Smooth muscle cell (in vitro differentiated cells): ENCODE data around the gene CDC5L. TPM values are rescaled to one million over a fixed set of nuclear protein-coding genes. Genes with fewer than 3 reads are reported as not detected.

Experiments used
- DNase-seq: peaks from one replicate; lab custom pipeline; 2025; ENCODE audit not compliant: unreplicated experiment; lab: John Stamatoyannopoulos, UW
- H2AFZ ChIP-seq: fragments of 200-600 bp; sonication (generic); 2 replicates; pipeline ENCODE4 v1.6.0; 2016; ENCODE audit warnings: antibody characterized with exemption, low read depth, mild to moderate bottlenecking
- H3F3A ChIP-seq: fragments of 200-600 bp; sonication (generic); 2 replicates; pipeline ENCODE4 v1.6.0; 2017; ENCODE audit warnings: antibody characterized with exemption, low read depth
- H3K27ac ChIP-seq: fragments of 200-600 bp; sonication (generic); 2 replicates; pipeline ENCODE4 v1.5.1; 2016; ENCODE audit warnings: low read depth, mild to moderate bottlenecking
- H3K27me3 ChIP-seq: fragments of 200-600 bp; sonication (generic); 2 replicates; pipeline ENCODE4 v1.6.1; 2016; ENCODE audit warnings: low read depth, mild to moderate bottlenecking
- H3K36me3 ChIP-seq: fragments of 200-600 bp; sonication (generic); 2 replicates; pipeline ENCODE4 v1.5.1; 2016; ENCODE audit warnings: low read depth
- H3K4me1 ChIP-seq: fragments of 200-600 bp; sonication (generic); 2 replicates; pipeline ENCODE4 v1.5.1; 2016; ENCODE audit warnings: low read depth
- H3K4me2 ChIP-seq: fragments of 200-600 bp; sonication (generic); 2 replicates; pipeline ENCODE4 v1.6.0; 2016; ENCODE audit warnings: mild to moderate bottlenecking
- H3K4me3 ChIP-seq: fragments of 200-600 bp; sonication (generic); 2 replicates; pipeline ENCODE4 v1.5.1; 2016; ENCODE audit warnings: mild to moderate bottlenecking
- H3K79me2 ChIP-seq: fragments of 200-600 bp; sonication (generic); 2 replicates; pipeline ENCODE4 v1.6.0; 2016; ENCODE audit warnings: low read depth, mild to moderate bottlenecking
- H3K9ac ChIP-seq: fragments of 200-600 bp; sonication (generic); 2 replicates; pipeline ENCODE4 v1.6.0; 2016; ENCODE audit warnings: low read depth
- H3K9me3 ChIP-seq: fragments of 200-600 bp; sonication (generic); replicated peaks from 2 replicates; pipeline ENCODE4 v1.5.1; 2016; ENCODE audit warnings: low read depth
- H4K20me1 ChIP-seq: fragments of 200-600 bp; sonication (generic); 2 replicates; pipeline ENCODE4 v1.6.0; 2016; ENCODE audit warnings: low read depth
- WGBS: methylation state at CpG from one replicate; pipeline ENCODE4 v1.1.7; 2016; ENCODE audit warnings: low lambda C conversion rate; 5-methylcytosine and 5-hydroxymethylcytosine counted together
- polyA plus RNA-seq: library from polyadenylated mRNA; unstranded; fragments of >200 nt; fragmentation: Nextera tagmentation; extraction: Ambion mirVana; gene quantifications from 2 replicates; pipeline ENCODE4 v1.2.1, GENCODE V29; 2016
- total RNA-seq: library from RNA; depleted of rRNA; stranded (reverse); fragments of >200 nt; gene quantifications from 2 replicates; pipeline ENCODE4 v1.2.3, GENCODE V29; 2014
- TF ChIP-seq, protein P1 (sequence below): fragments of 200-600 bp; sonication (generic); IDR thresholded peaks from 2 replicates; pipeline ENCODE4 v1.5.1; 2017; ENCODE audit warnings: borderline replicate concordance, mild to moderate bottlenecking, antibody characterized with exemption; ENCODE audit not compliant: insufficient read depth, poor library complexity, severe bottlenecking

Gene CDC5L
- total and polyA plus RNA-seq, 2 experiments from 2014 or later = 12.5 to 29.7 TPM

DNA sequence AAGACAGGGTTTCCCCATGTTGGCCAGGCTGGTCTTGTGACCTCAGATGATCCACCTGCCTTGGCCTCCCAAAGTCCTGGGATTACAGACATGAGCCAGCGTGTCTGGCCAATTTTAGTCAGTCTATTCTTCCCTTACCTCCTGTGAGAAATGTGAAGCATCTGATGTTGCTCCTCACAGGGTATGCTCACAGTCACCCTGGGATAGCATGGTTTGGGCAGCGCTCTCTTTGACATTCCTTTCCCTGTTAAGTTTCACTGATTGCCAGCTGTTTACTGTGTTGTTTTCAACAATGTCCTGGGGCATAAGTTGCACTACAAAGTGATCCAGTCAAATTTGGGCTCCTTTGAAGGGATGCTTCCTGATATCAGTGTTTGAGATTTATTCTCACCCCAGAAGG lies 13.1 kb downstream of the CDC5L start:
- no peak overlapping the region for H3K4me3 ChIP-seq
- H3F3A ChIP-seq = peaks cover 9% of the 10 kb centered on the region
- H3K36me3 ChIP-seq = peaks cover 42% of the 10 kb centered on the region
- H2AFZ ChIP-seq = no peak overlapping the region
- peaks cover 31% of the 10 kb centered on the region for H3K79me2 ChIP-seq
- peaks cover 53% of the 10 kb centered on the region for H4K20me1 ChIP-seq
- H3K27ac ChIP-seq = no peak overlapping the region
- no peak for DNase-seq
- H3K4me2 ChIP-seq = no peak overlapping the region
- H3K4me1 ChIP-seq = no peaks in the 10 kb centered on the region
- no peaks in the 10 kb centered on the region for H3K9me3 ChIP-seq
- TF ChIP-seq, protein P1, sequence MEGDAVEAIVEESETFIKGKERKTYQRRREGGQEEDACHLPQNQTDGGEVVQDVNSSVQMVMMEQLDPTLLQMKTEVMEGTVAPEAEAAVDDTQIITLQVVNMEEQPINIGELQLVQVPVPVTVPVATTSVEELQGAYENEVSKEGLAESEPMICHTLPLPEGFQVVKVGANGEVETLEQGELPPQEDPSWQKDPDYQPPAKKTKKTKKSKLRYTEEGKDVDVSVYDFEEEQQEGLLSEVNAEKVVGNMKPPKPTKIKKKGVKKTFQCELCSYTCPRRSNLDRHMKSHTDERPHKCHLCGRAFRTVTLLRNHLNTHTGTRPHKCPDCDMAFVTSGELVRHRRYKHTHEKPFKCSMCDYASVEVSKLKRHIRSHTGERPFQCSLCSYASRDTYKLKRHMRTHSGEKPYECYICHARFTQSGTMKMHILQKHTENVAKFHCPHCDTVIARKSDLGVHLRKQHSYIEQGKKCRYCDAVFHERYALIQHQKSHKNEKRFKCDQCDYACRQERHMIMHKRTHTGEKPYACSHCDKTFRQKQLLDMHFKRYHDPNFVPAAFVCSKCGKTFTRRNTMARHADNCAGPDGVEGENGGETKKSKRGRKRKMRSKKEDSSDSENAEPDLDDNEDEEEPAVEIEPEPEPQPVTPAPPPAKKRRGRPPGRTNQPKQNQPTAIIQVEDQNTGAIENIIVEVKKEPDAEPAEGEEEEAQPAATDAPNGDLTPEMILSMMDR = no peak
- 96% methylated on average over 2 of the region's 2 CpGs for WGBS
- H3K27me3 ChIP-seq = no peaks in the 10 kb centered on the region
- no peak overlapping the region for H3K9ac ChIP-seq

DNA sequence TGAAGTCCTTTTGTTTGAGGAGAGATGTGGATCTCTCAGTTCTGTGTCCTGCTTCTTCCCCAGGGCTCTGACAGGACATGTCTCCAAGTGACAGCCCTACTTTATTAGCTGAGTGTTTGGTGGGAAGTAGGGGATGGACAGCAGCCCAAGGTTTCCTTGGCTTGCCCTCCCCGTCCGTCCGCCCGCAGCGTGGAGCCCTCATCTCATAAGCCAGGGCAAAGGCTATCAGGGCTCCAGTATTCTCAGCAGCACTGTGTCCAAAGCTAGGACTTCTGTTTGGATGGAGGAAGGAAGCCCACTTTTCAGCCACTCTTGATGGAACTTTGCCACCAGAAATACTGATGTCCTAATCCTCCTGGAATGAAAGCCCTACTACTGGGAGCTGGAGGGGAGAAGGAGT lies 13.6 kb downstream of the CDC5L start:
- DNase-seq = no peak
- TF ChIP-seq, protein P1 = no peak
- H4K20me1 ChIP-seq = peaks cover 53% of the 10 kb centered on the region
- H2AFZ ChIP-seq = no peak overlapping the region
- H3K4me3 ChIP-seq = no peak overlapping the region
- WGBS = 98% methylated on average over 5 of the region's 5 CpGs
- H3K9ac ChIP-seq = no peak overlapping the region
- H3K9me3 ChIP-seq = no peaks in the 10 kb centered on the region
- peaks cover 48% of the 10 kb centered on the region for H3K36me3 ChIP-seq
- peaks cover 9% of the 10 kb centered on the region for H3F3A ChIP-seq
- no peak overlapping the region for H3K4me2 ChIP-seq
- no peaks in the 10 kb centered on the region for H3K27me3 ChIP-seq
- no peak overlapping the region for H3K27ac ChIP-seq
- no peaks in the 10 kb centered on the region for H3K4me1 ChIP-seq
- peaks cover 33% of the 10 kb centered on the region for H3K79me2 ChIP-seq

DNA sequence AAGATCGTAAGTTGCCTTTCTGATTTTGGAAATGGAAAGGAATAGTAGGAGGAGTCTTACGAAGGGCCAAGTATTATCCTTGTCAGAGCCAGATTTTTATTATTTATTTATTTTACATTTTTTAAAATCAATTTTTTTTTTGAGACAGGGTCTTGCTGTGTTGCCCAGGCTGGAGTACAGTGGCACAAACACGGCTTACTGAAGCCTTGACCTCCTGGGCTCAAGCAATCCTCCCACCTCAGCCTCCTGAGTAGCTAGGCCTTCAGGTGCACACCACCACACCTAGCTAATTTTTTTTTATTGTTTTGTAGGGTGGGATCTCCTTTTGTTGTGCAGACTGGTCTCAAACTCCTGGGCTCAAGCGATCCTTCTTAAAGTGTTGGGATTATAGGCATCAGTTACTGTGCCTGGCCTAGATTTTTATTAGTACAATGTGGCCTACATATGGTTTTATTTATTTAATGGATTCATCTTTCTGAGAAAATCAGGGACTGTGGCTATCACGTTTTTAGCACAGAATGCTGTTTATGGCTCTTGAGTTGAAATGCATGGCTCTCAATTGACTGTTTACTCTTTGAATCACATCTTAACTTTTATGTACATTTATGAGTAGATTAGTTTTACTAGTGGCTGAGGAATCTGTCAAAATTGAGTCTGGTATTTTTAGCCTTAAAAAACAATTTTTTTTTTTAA lies 16.7 kb downstream of the CDC5L start:
- 83% methylated on average over 5 of the region's 5 CpGs for WGBS
- Histone ChIP-seq H3K36me3 (peaks cover 56% of the 10 kb centered on the region), H3K4me3 (no peak overlapping the region), H2AFZ (no peak overlapping the region), H3K27me3 (no peaks in the 10 kb centered on the region), H4K20me1 (peaks cover 40% of the 10 kb centered on the region), H3K4me1 (no peaks in the 10 kb centered on the region), H3F3A (peaks cover 3% of the 10 kb centered on the region), H3K9ac (no peak overlapping the region), H3K9me3 (no peaks in the 10 kb centered on the region), H3K79me2 (peaks cover 32% of the 10 kb centered on the region), H3K4me2 (no peak overlapping the region), H3K27ac (no peak overlapping the region)
- TF ChIP-seq, protein P1 = no peak
- DNase-seq = no peak

DNA sequence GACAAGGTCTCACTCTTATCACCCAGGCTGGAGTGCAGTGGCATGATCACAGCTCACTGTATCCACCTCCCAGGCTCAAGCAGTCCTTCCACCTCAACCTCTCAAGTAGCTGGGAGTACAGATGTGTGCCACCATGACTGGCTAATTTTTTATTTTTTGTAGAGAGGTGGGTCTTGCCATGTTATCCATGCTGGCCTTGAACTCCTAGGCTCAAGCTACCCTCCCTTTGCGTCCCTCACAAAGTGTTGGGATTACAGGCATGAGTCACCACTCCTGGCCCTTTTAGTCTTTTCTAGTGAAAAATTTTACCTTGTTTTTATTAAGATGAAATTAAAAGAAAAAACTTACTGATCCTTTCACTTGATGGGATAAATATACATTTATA lies 17.2 kb downstream of the CDC5L start:
- Histone ChIP-seq H3K9me3 (no peaks in the 10 kb centered on the region), H4K20me1 (peaks cover 37% of the 10 kb centered on the region), H3K27ac (no peak overlapping the region), H3F3A (peaks cover 3% of the 10 kb centered on the region), H2AFZ (no peak overlapping the region), H3K4me1 (no peaks in the 10 kb centered on the region), H3K4me3 (no peak overlapping the region), H3K27me3 (no peaks in the 10 kb centered on the region), H3K4me2 (no peak overlapping the region), H3K36me3 (peaks cover 62% of the 10 kb centered on the region), H3K79me2 (peaks cover 37% of the 10 kb centered on the region), H3K9ac (no peak overlapping the region)
- 35% methylated on average over 1 of the region's 1 CpG for WGBS
- no peak for DNase-seq
- TF ChIP-seq, protein P1 = no peak
